Lower leg skin (tissue), 4 donors: ENCODE data around the gene AP3D1. TPM values are rescaled to one million over a fixed set of nuclear protein-coding genes. Genes with fewer than 3 reads are reported as not detected.

Experiments used
- DNase-seq, 2 donors: peaks; one replicate each; pipeline ENCODE4 v3.0.0-alpha.2; 2019; ENCODE audit warnings: low spot score in 2 of 2
- H3K4me3 ChIP-seq: fragments of 200-600 bp; sonication (generic); 2 replicates; pipeline ENCODE4 v1.5.1; 2017; ENCODE audit warnings: mild to moderate bottlenecking, low read depth; ENCODE audit not compliant: poor library complexity, severe bottlenecking
- CTCF ChIP-seq, 3 donors: fragments of 450-650 bp; IDR thresholded peaks; one replicate each; pipeline ENCODE4 v1.5.1; 2016; ENCODE audit warnings: antibody characterized with exemption in 3 of 3, mild to moderate bottlenecking in 3 of 3, moderate library complexity in 2 of 3
- POLR2A ChIP-seq, 2 donors: fragments of 450-650 bp; IDR thresholded peaks; one replicate each; pipeline ENCODE4 v1.6.1; 2016 to 2017; ENCODE audit warnings: antibody characterized with exemption in 2 of 2, mild to moderate bottlenecking in 1 of 2, moderate library complexity in 1 of 2
- WGBS, 2 donors: methylation state at CpG; one replicate each; pipeline ENCODE4 v1.1.5; 2018; 5-methylcytosine and 5-hydroxymethylcytosine counted together
- intact Hi-C: fragments of 100-400 bp; cut with DNase I; formaldehyde crosslinking; loops from one replicate; pipeline ENCODE4 v1.15.0; 2023; ENCODE audit warnings: low total_unique reads
- total RNA-seq, 4 donors: library from RNA; depleted of rRNA; stranded (reverse); fragments of >200 nt; gene quantifications; one replicate each; pipeline ENCODE4 v1.1.0, GENCODE V29; 2016

AP3D1 gene
- total RNA-seq, 4 donors from 2014 or later, result 46.5 to 84.7 (median 71.8) TPM

GRCh38 chr19:2100719-2101061 is 50.7 kb downstream of the AP3D1 start:
- H3K4me3 ChIP-seq, result no peak overlapping the region
- 82 to 87% methylated on average over 10 of the region's 11 CpGs for WGBS, 2 donors
- TF ChIP-seq POLR2A (IDR thresholded peaks at IDR 0.05) (no peak), CTCF (IDR thresholded peaks at IDR 0.05) (no peak)
- intact Hi-C loops, result no loop called here
- no peak for DNase-seq

GRCh38 chr19:2099937-2100718 is 51.2 kb downstream of the AP3D1 start:
- intact Hi-C loops, result no loop called here
- TF ChIP-seq POLR2A (IDR thresholded peaks at IDR 0.05), result no peak
- no peak for TF ChIP-seq CTCF (IDR thresholded peaks at IDR 0.05)
- H3K4me3 ChIP-seq, result no peak overlapping the region
- WGBS, 2 donors, result 89 to 90% methylated on average over 38 of the region's 39 CpGs
- no peak for DNase-seq

- no peak overlapping the region for H3K4me3 ChIP-seq
- no peak for DNase-seq
- WGBS, 2 donors, result 73 to 83% methylated on average over 7 to 16 of the region's 16 CpGs
- TF ChIP-seq CTCF (IDR thresholded peaks at IDR 0.05) (no peak), POLR2A (IDR thresholded peaks at IDR 0.05) (no peak)
- intact Hi-C loops, result no loop called here
These were observed 52.3 kb downstream of the AP3D1 start for GRCh38 chr19:2099054-2099501.

- intact Hi-C loops, result no loop called here
- TF ChIP-seq CTCF (IDR thresholded peaks at IDR 0.05) (no peak), POLR2A (IDR thresholded peaks at IDR 0.05) (no peak)
- H3K4me3 ChIP-seq, result no peak overlapping the region
- no peak for DNase-seq
- 59 to 73% methylated on average over 16 to 21 of the region's 23 CpGs for WGBS, 2 donors
These were observed 53.5 kb downstream of the AP3D1 start for GRCh38 chr19:2097886-2098327.

GRCh38 chr19:2097203-2097885 is 54.0 kb downstream of the AP3D1 start:
- intact Hi-C loops, result no loop called here
- 16 to 25% methylated on average over 13 to 30 of the region's 30 CpGs for WGBS, 2 donors
- TF ChIP-seq CTCF (IDR thresholded peaks at IDR 0.05) (no peak), POLR2A (IDR thresholded peaks at IDR 0.05) (no peak)
- H3K4me3 ChIP-seq, result no peak overlapping the region
- no peak for DNase-seq
